Memory B cell (primary cell): ENCODE data around the gene VMAC.

Source experiments
- ATAC-seq: fragments of 150-1000 bp; cut with Tn5 transposase; 2 replicates; pipeline ENCODE4 v1.10.0; 2021; ENCODE audit warnings: low read depth, mild to moderate bottlenecking, moderate library complexity
- DNase-seq, 2 donors: peaks; one replicate each; pipeline ENCODE4 v3.0.0; 2022; ENCODE audit warnings: low spot score in 2 of 2
- H3K27ac Mint-ChIP-seq: one replicate; pipeline ENCODE4 v1.8.0; 2022; ENCODE audit warnings: mild to moderate bottlenecking, moderate library complexity, mixed read lengths
- H3K27me3 Mint-ChIP-seq: one replicate; pipeline ENCODE4 v1.8.0; 2022; ENCODE audit warnings: mixed read lengths
- H3K36me3 Mint-ChIP-seq: one replicate; pipeline ENCODE4 v1.8.0; 2022; ENCODE audit warnings: mild to moderate bottlenecking, mixed read lengths
- H3K4me1 Mint-ChIP-seq: one replicate; pipeline ENCODE4 v1.8.0; 2022; ENCODE audit warnings: mixed read lengths
- H3K4me3 Mint-ChIP-seq: one replicate; pipeline ENCODE4 v1.8.0; 2022; ENCODE audit warnings: mild to moderate bottlenecking, moderate library complexity, mixed read lengths
- H3K9me3 Mint-ChIP-seq: one replicate; pipeline ENCODE4 v1.8.0; 2022; ENCODE audit warnings: mixed read lengths

The VMAC gene

GRCh38 chr19:5953680-5954213, 49.1 kb downstream of the VMAC start:
- no peaks in the 10 kb centered on the region for H3K27me3 Mint-ChIP-seq
- no peak overlapping the region for H3K4me3 Mint-ChIP-seq
- H3K9me3 Mint-ChIP-seq: no peaks in the 10 kb centered on the region
- peaks cover 47% of the 10 kb centered on the region for H3K4me1 Mint-ChIP-seq
- H3K36me3 Mint-ChIP-seq: peaks cover 10% of the 10 kb centered on the region
- ATAC-seq (no peak), DNase-seq (no peak)
- peak overlapping the region; percentile 64 for H3K27ac Mint-ChIP-seq

- Mint-ChIP-seq H3K27me3 (no peaks in the 10 kb centered on the region), H3K4me3 (no peak overlapping the region), H3K27ac (peak overlapping the region; percentile 64), H3K4me1 (peaks cover 51% of the 10 kb centered on the region), H3K9me3 (no peaks in the 10 kb centered on the region), H3K36me3 (peaks cover 10% of the 10 kb centered on the region)
- ATAC-seq (no peak), DNase-seq (no peak)
Observed at GRCh38 chr19:5954293-5954692, 49.6 kb downstream of the VMAC start.

- Mint-ChIP-seq H3K4me3 (no peak overlapping the region), H3K4me1 (peaks cover 54% of the 10 kb centered on the region), H3K27ac (no peak overlapping the region)
Observed at GRCh38 chr19:5955636-5955935, 50.9 kb downstream of the VMAC start.

GRCh38 chr19:5956323-5956722, 51.7 kb downstream of the VMAC start:
- DNase-seq (no peak), ATAC-seq (no peak)
- no peak overlapping the region for H3K4me3 Mint-ChIP-seq
- no peaks in the 10 kb centered on the region for H3K27me3 Mint-ChIP-seq
- peaks cover 55% of the 10 kb centered on the region for H3K4me1 Mint-ChIP-seq
- peaks cover 7% of the 10 kb centered on the region for H3K36me3 Mint-ChIP-seq
- H3K27ac Mint-ChIP-seq: peak overlapping the region; percentile 56
- H3K9me3 Mint-ChIP-seq: no peaks in the 10 kb centered on the region

More at GRCh38 chr19:5955636-5955935, 50.9 kb downstream of the VMAC start:
- Mint-ChIP-seq H3K36me3 (peaks cover 7% of the 10 kb centered on the region), H3K9me3 (no peaks in the 10 kb centered on the region), H3K27me3 (no peaks in the 10 kb centered on the region)
- DNase-seq: no peak
- ATAC-seq: no peak

GRCh38 chr19:5956728-5957127, 52.1 kb downstream of the VMAC start:
- Mint-ChIP-seq H3K4me3 (no peak overlapping the region), H3K36me3 (peaks cover 7% of the 10 kb centered on the region), H3K27ac (peak overlapping the region; percentile 56), H3K27me3 (no peaks in the 10 kb centered on the region), H3K4me1 (peaks cover 53% of the 10 kb centered on the region), H3K9me3 (no peaks in the 10 kb centered on the region)
- no peak for ATAC-seq
- no peak for DNase-seq

- Mint-ChIP-seq H3K36me3 (peaks cover 7% of the 10 kb centered on the region), H3K4me1 (peaks cover 55% of the 10 kb centered on the region), H3K4me3 (no peak overlapping the region), H3K27me3 (no peaks in the 10 kb centered on the region), H3K9me3 (no peaks in the 10 kb centered on the region), H3K27ac (no peak overlapping the region)
- ATAC-seq (no peak), DNase-seq (no peak)
Observed at GRCh38 chr19:5957170-5957569, 52.5 kb downstream of the VMAC start.

GRCh38 chr19:5958074-5958850, 53.6 kb downstream of the VMAC start:
- DNase-seq (no peak), ATAC-seq (no peak)
- Mint-ChIP-seq H3K36me3 (peaks cover 7% of the 10 kb centered on the region), H3K27ac (no peak overlapping the region), H3K27me3 (no peaks in the 10 kb centered on the region), H3K4me1 (peaks cover 51% of the 10 kb centered on the region), H3K9me3 (no peaks in the 10 kb centered on the region), H3K4me3 (no peak overlapping the region)

GRCh38 chr19:5958851-5959122, 54.1 kb downstream of the VMAC start:
- H3K4me3 Mint-ChIP-seq: no peak overlapping the region
- H3K4me1 Mint-ChIP-seq: peaks cover 52% of the 10 kb centered on the region

GRCh38 chr19:5959260-5960004, 54.8 kb downstream of the VMAC start:
- H3K27me3 Mint-ChIP-seq: no peaks in the 10 kb centered on the region
- H3K27ac Mint-ChIP-seq: peak overlapping the region; percentile 62
- H3K36me3 Mint-ChIP-seq: peaks cover 6% of the 10 kb centered on the region
- no peak overlapping the region for H3K4me3 Mint-ChIP-seq
- DNase-seq: no peak
- H3K4me1 Mint-ChIP-seq: peaks cover 50% of the 10 kb centered on the region
- no peak for ATAC-seq
- H3K9me3 Mint-ChIP-seq: no peaks in the 10 kb centered on the region

More at GRCh38 chr19:5958851-5959122, 54.1 kb downstream of the VMAC start:
- Mint-ChIP-seq H3K36me3 (peaks cover 7% of the 10 kb centered on the region), H3K27me3 (no peaks in the 10 kb centered on the region), H3K27ac (no peak overlapping the region), H3K9me3 (no peaks in the 10 kb centered on the region)
- ATAC-seq (no peak), DNase-seq (no peak)
